RWPE2 (cell line): ENCODE data around the gene C18orf63.

Experiments used
- ATAC-seq: fragments of 200-7000 bp; cut with Tn5 transposase; 3 replicates; pipeline ENCODE4 v1.9.1; 2021; ENCODE audit warnings: low read depth
- DNase-seq: peaks from one replicate; pipeline ENCODE4 v3.0.0-alpha.2; 2020; ENCODE audit warnings: low spot score
- H3K27ac ChIP-seq: fragments of 450-650 bp; 2 replicates; pipeline ENCODE4 v1.5.1; 2017; ENCODE audit warnings: mild to moderate bottlenecking; ENCODE audit not compliant: poor library complexity, severe bottlenecking
- H3K27me3 ChIP-seq: fragments of 250-450 bp; sonication (Bioruptor Pico); 2 replicates; pipeline ENCODE4 v1.5.1; 2021; ENCODE audit warnings: mild to moderate bottlenecking, moderate library complexity; ENCODE audit not compliant: insufficient read depth, poor library complexity, severe bottlenecking
- H3K36me3 ChIP-seq: fragments of 250-450 bp; sonication (Bioruptor Pico); 2 replicates; pipeline ENCODE4 v1.5.1; 2020; ENCODE audit warnings: low read depth, mild to moderate bottlenecking, moderate library complexity
- H3K4me1 ChIP-seq: fragments of 250-450 bp; sonication (Bioruptor Pico); 2 replicates; pipeline ENCODE4 v1.5.1; 2021; ENCODE audit warnings: mild to moderate bottlenecking, moderate library complexity; ENCODE audit not compliant: insufficient read depth, poor library complexity, severe bottlenecking
- H3K4me3 ChIP-seq: fragments of 250-450 bp; sonication (Bioruptor Pico); 2 replicates; pipeline ENCODE4 v1.5.1; 2021; ENCODE audit warnings: mild to moderate bottlenecking, moderate library complexity; ENCODE audit not compliant: severe bottlenecking
- H3K9me3 ChIP-seq: fragments of 250-450 bp; sonication (Bioruptor Pico); 2 replicates; pipeline ENCODE4 v1.5.1; 2021; ENCODE audit warnings: mild to moderate bottlenecking, moderate library complexity; ENCODE audit not compliant: severe bottlenecking
- CTCF ChIP-seq: fragments of 450-650 bp; IDR thresholded peaks from one replicate; pipeline ENCODE4 v1.5.1; 2017; ENCODE audit warnings: mild to moderate bottlenecking, moderate library complexity; ENCODE audit not compliant: poor library complexity, severe bottlenecking

Gene C18orf63

DNA sequence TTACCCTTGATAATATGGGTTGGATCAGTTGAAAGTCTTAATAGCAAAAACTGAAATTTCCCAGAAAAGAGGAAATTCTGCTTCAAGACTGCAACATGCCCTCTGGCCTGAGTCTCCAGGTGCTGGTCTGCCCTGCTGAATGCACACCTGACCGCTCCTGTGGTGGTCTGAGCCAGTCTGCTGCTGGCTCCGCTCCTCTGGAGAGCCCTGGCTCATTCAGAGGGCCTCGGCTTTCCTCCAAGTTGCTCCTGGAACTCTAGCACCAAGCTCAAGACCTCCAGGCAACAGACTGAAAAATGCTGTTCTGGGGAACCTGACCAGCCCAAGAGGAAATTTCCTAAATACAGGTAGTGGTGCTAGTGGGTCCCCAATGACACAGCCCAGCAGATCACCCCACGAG, 76.7 kb downstream of the C18orf63 start:
- no peak overlapping the region for H3K27ac ChIP-seq
- no peaks in the 10 kb centered on the region for H3K36me3 ChIP-seq
- H3K9me3 ChIP-seq: no peaks in the 10 kb centered on the region
- no peaks in the 10 kb centered on the region for H3K4me1 ChIP-seq
- H3K4me3 ChIP-seq: no peak overlapping the region
- no peak for TF ChIP-seq CTCF
- peaks cover 22% of the 10 kb centered on the region for H3K27me3 ChIP-seq
- ATAC-seq: no peak
- no peak for DNase-seq

- no peak overlapping the region for H3K4me3 ChIP-seq
- no peaks in the 10 kb centered on the region for H3K36me3 ChIP-seq
- no peak overlapping the region for H3K27ac ChIP-seq
- ATAC-seq (no peak), DNase-seq (no peak)
- no peak for TF ChIP-seq CTCF
- no peaks in the 10 kb centered on the region for H3K9me3 ChIP-seq
- H3K4me1 ChIP-seq: no peaks in the 10 kb centered on the region
- H3K27me3 ChIP-seq: peaks cover 22% of the 10 kb centered on the region
Measured at GRCh38 chr18:74395006-74395405, 79.4 kb downstream of the C18orf63 start.

- Histone ChIP-seq H3K36me3 (no peaks in the 10 kb centered on the region), H3K27me3 (peaks cover 22% of the 10 kb centered on the region), H3K27ac (no peak overlapping the region), H3K9me3 (no peaks in the 10 kb centered on the region), H3K4me1 (no peaks in the 10 kb centered on the region), H3K4me3 (no peak overlapping the region)
- DNase-seq (no peak), ATAC-seq (no peak)
- TF ChIP-seq CTCF: no peak
Measured at GRCh38 chr18:74395648-74396154, 80.1 kb downstream of the C18orf63 start.

GRCh38 chr18:74396171-74397169, 80.8 kb downstream of the C18orf63 start:
- Histone ChIP-seq H3K4me3 (no peak overlapping the region), H3K4me1 (no peaks in the 10 kb centered on the region), H3K27ac (no peak overlapping the region), H3K36me3 (no peaks in the 10 kb centered on the region), H3K27me3 (peaks cover 16% of the 10 kb centered on the region), H3K9me3 (no peaks in the 10 kb centered on the region)
- ATAC-seq: no peak
- DNase-seq: no peak
- no peak for TF ChIP-seq CTCF

DNA sequence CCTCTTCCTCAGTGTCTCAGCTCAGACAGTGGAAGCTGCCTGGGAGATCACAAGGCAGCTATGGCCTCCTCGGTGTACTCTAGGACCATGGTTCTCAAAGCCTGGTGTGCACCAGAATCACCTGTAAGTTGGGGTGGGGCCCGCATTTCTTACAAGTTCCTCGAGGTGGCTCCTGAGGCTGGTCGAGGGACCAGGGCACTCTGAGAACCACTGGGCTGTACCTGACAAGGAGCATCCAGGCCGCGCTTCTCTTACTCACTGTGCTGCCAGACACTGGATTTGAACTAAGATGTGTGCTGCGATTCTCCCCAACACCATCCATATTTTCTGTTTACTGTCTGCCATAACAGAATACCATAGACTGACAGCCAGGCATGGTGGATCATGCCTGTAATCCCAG, 81.9 kb downstream of the C18orf63 start:
- ATAC-seq: peak; percentile 40; the same call in 2 of the 3 replicates

More for the DNA sequence above, 81.9 kb downstream of the C18orf63 start:
- TF ChIP-seq CTCF: no peak
- Histone ChIP-seq H3K27ac (no peak overlapping the region), H3K9me3 (no peaks in the 10 kb centered on the region), H3K36me3 (no peaks in the 10 kb centered on the region), H3K4me1 (no peaks in the 10 kb centered on the region), H3K27me3 (peaks cover 7% of the 10 kb centered on the region), H3K4me3 (no peak overlapping the region)
- no peak for DNase-seq
